NCI-H2227 (cell line): Measurements from ENCODE around the gene EMILIN1.
A peak's percentile ranks its signal among the peaks of the same experiment; 100 is the strongest.
"Not testable (repeated sequence)": the region's sequence is repeated elsewhere in the genome, so short reads cannot be mapped to it uniquely, and the experiment has no call there.

Experiments used
- DNase-seq: peaks from one replicate; lab custom pipeline; 2025; ENCODE audit not compliant: unreplicated experiment; lab: John Stamatoyannopoulos, UW

The EMILIN1 gene

DNA sequence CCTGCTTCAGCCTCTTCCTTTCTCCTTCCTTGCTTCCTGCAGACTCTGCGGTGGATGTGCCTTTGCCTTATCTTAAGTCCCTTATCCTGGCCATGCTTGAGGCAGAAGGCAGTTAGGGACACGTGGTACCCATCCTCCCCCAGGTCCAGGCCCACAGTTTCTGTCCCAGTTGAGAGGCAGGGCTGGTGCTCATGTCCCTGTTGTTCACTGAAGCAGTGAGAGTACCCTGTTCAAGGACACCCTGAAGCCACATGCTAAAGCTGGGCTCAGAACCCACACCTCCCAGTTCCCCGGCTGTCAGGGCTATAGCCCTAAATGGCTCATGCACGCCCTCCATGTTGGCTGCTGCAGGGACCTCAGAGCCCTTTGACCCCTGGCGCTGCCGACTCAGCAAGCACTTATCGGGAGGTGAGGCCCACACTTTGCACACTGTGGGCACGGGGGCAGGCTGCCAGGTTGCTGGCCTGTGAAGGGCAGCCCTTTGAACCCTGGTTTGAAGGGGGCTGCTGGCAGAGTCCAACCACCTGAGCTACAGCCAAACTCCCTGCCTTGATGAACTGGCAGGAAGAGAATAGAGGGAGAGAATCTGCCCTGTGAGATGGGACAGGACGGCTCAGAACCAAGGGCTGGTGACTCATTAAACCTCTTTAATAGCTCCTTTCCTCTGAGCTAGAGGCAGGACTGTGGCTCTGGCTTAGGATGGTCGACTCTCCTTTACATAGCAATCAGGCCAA is 14.4 kb downstream of the EMILIN1 start:
- no peak for DNase-seq

DNA sequence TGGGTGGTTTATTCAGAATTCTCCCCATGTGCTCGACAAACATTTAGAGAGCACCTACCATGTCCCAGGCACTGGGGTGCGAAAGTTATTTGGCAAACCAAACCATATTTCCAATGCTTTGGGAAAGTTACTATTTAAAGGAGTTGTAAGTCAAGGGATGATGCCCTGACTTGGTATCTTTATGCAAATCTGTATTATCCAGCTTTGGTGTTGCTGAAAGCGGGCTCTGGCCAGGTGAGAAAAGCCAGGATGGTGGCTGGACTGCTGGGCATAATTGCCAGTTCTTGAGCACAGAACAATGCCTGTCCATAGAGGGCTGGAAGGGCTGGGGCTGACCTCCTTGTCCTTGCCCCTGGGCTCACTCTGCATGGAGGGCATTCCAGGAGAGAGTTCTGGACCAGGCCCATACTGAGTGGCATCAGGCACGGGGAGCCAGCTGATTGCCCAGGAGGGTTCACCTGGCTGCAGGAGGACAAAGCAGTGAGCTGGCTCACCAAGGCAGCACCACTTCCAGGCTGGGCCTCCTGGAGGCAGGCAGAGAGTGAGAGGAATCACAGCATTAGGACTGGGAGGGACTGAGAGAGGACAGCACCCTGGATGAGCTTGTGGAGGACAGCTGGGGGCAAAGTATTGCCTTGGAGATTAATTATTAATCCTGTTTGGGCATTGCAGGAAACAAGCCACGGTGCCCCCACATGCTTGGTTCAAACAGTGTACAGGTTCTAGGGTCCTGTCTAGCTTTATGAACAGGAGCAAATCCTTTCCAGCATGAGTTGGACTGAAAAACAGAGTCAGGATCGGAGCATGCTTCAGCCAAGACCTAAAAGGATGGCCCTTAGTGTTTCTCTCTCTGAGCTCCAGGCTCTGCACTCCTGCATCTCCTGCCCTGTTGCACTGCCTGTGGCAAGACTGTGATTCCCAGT is 15.3 kb downstream of the EMILIN1 start:
- no peak for DNase-seq

DNA sequence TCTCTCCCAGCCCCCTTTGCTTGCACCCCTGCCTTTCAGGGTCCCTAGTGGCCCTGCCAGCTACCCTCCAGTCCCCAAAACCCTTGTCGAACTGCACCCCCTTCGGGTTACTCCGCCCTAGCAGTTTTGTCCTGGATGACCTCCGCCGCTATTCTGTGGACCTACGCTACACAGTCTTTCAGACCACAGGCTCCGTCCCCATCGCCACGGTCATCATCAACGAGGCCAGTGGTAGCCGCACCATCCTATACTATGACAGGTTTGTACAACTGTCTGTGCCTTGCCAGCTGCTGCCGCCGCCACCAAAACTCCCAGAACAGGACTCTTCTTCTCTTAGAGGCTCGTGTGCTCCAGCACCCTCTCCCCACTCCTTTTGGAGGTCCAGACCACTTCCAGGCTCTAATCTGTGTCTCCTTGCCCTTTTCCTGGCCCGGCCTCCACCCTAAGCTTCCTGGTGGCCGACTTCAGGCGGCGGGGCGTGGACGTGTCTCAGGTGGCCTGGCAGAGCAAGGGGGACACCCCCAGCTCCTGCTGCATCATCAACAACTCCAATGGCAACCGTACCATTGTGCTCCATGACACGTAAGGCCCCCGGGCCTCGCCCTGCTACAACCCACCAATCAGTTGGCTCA is 16.1 kb downstream of the EMILIN1 start:
- DNase-seq: no peak

DNA sequence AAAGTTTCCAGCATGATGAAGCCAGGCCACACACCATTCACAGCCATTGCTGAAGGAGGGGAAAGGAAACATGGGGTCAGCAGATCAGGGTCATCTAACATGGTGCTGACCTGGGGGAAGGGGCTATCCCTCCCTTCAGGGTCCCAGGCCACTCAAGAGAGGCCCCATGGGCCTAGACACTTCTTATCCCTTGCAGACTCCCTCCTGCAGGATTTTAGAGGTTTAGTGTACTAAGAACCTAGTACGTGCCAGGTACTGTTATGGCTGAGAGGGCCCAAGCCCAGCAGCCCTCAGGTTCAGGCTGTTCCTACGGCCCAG is 17.0 kb downstream of the EMILIN1 start:
- DNase-seq: no peak

DNA sequence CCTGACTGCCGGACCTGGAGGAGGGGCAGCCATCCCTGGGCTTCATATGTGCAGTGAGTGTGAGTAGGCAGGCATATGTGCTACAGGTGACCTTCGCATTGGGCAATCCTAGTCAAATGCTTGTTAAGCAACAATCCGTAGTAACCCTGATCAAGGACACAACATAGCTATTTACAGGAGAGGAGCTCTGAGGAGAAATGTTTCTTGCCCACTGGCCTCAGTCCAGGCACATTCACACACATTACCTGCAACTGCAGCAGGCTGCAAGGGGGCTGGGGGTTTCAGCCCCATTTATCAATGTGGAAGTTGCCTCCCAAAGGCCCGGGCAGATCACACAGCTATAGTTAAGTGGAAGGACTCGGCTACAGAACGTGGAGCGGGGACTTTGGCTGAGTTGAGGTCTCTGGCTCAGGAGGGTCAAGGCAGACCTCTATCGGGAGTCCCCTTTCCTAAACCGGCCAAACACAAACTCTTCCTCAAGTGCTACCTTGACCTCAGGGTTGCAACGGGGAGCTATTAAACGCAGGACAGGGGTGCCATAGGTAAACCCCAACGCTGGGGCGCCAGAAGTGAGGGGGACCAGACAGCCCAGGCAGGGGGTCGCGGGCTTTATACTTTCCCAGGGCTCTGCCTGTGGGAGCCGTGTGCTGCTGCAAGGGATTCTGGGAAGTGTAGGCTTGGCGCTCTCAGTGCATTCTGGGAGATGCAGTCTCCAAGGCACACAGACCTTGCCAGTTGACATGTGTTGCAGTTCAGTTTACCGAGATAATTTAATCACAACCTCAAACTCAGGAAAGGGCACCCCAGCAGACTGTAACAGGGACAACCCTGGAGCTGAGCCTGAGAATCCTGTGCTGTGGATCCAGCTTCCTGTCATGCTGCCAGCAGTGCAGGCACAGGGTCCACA is 17.6 kb downstream of the EMILIN1 start:
- peak; percentile 76 for DNase-seq

DNA sequence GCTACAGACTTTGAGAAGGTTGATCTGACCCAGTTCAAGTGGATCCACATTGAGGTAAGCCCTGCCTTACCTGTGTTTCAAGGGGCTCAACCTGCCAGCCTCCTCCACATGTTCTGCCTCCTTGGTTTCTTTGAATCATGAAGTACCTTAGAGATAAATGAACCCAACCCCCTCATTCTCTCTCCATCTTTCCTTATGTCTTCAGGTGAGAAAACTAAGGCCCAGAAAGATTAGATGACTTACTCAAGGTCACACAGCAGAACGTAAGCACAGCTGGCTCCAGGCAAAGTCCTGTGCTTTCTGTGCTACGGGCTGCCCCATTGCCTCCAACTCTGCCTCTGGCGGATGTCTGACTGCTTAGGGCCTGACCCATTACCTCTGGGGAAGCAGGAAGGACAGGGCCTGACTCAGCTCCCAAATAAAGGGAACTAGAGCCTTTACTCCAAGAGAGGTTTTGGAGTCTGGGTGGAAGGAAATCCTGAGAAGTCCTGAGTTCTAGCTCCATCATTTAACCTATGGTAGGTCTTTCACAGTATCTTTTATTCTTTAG is 18.4 kb downstream of the EMILIN1 start:
- no peak for DNase-seq

DNA sequence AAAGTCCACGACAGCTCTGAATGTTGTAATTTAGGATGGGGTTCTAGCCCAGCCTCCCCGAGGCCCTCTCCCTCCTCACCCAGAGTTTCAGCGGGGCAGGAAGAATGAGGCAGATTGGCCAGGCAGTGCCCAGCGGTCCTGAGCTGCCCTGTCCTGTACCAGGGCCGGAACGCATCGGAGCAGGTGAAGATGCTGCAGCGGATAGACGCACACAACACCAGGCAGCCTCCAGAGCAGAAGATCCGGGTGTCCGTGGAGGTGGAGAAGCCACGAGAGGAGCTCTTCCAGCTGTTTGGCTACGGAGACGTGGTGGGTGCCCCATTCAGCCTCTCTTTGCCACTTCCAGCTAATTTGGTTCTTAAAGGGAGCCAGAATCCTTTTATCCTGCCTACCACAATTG is 18.9 kb downstream of the EMILIN1 start:
- no peak for DNase-seq

DNA sequence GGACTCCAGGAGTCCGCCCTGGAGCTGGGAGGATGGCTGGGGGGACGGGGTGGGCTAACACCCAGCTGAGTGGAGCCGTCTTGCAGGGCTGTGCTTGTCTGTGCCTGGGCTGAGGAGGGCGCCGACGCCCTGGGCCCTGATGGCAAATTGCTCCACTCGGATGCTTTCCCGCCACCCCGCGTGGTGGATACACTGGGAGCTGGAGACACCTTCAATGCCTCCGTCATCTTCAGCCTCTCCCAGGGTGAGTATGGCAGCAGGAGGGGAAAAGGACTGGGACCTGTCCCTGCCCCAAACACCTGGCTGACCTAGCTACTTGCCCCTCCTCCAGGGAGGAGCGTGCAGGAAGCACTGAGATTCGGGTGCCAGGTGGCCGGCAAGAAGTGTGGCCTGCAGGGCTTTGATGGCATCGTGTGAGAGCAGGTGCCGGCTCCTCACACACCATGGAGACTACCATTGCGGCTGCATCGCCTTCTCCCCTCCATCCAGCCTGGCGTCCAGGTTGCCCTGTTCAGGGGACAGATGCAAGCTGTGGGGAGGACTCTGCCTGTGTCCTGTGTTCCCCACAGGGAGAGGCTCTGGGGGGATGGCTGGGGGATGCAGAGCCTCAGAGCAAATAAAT is 21.0 kb downstream of the EMILIN1 start:
- no peak for DNase-seq

DNA sequence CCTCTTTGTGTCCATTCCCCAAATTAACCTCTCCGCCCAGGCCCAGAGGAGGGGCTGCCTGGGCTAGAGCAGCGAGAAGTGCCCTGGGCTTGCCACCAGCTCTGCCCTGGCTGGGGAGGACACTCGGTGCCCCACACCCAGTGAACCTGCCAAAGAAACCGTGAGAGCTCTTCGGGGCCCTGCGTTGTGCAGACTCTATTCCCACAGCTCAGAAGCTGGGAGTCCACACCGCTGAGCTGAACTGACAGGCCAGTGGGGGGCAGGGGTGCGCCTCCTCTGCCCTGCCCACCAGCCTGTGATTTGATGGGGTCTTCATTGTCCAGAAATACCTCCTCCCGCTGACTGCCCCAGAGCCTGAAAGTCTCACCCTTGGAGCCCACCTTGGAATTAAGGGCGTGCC is 21.6 kb downstream of the EMILIN1 start:
- no peak for DNase-seq

DNA sequence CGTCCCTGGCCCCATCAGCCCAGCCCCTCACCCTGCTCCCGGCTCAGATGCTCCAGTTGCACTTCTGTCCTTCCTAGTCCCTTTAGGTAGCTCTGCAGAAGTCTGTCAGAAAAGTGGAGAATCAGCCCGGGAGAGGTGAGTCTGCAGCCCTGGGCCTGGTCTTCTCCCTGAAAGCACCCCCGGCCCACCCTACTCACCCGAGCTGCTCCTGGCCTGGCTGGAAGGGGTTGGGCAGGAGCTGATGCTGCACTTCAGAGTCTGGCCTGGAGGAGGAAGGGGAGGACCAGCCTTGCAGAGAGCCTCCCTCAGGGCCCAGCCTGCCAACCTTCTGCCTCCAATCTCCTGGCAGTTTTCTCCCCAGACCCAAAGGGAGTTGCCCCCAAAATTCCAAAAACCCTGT is 23.9 kb downstream of the EMILIN1 start:
- no peak for DNase-seq

DNA sequence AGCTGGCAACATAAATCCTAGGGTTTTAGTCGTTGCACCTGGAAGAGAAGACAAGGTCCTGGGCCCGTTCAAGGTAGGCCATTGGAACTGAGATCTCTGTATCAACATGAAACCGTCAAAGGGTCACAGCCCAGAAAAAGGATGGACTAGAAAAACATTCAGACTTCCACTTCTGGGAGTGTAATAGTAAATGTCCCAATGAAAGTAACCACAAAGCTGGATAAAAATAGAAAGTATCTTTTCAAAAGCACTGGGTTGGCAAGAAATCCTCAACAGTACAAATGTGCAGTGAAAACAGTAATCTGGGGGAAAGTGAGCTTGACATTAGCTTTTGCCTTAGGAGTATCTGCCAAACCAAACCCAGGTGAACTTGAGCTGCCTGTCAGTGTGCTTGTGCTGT is 27.6 kb downstream of the EMILIN1 start:
- no peak for DNase-seq

DNA sequence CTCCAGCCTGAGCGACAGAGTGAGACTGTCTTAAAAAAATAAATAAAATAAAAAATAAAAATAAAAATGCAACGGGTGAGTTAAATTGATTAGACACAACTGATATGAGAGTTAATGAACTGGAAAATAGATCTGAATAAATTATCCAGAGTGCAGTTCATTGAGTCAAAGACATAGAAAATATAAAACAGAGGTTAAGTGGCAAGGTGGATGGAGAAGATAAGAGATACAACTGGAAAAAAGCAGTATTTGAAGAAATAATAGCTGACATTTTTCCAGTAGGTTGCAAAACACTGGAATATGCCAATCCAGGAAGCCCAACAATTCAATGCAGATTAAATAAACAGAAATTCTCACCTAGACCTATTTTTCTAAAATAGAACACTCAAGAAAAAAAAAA is 29.8 kb downstream of the EMILIN1 start:
- DNase-seq: no peak

DNA sequence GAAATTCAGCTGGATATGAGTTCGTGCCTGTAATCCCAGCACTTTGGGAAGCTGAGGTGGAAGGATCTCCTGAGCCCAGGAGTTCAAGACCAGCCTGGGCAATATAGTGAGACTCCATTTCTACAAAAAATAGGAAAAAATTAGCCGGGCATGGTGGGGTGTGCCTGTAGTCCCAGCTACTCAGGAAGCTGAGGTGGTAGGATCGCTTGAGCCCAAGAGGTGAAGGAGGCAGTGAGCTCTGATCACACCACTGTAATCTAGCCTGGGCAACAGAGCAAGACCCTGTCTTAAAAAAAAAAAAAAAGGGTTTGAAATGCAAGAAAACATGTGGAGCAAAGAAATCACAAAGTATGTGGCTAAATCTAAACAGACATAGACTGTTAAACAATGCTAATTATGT is 30.7 kb downstream of the EMILIN1 start:
- DNase-seq: no peak

DNA sequence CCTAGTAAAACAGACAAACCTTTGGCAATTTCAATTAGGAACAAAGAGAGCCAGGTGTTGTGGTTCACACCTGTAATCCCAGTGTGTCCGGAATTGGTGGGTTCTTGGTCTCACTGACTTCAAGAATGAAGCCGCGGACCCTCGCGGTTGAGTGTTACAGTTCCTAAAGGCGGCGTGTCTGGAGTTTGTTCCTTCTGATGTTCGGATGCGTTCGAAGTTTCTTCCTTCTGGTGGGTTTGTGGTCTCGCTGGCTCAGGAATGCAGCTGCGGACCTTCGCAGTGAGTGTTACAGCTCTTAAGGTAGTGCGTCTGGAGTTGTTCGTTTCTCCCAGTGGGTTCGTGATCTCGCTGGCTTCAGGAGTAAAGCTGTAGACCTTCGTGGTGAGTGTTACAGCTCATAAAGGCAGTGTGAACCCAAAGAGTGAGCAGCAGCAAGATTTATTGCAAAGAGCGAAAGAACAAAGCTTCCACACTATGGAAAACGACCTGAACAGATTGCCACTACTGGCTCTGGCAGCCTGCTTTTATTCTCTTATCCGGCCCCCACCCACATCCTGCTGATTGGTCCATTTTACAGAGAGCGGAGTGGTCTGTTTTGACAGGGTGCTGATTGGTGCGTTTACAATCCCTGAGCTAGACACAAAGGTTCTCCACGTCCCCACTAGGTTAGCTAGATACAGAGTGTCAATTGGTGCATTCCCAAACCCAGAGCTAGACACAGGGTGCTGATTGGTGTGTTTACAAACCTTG is 32.4 kb downstream of the EMILIN1 start:
- DNase-seq: not testable (repeated sequence)

DNA sequence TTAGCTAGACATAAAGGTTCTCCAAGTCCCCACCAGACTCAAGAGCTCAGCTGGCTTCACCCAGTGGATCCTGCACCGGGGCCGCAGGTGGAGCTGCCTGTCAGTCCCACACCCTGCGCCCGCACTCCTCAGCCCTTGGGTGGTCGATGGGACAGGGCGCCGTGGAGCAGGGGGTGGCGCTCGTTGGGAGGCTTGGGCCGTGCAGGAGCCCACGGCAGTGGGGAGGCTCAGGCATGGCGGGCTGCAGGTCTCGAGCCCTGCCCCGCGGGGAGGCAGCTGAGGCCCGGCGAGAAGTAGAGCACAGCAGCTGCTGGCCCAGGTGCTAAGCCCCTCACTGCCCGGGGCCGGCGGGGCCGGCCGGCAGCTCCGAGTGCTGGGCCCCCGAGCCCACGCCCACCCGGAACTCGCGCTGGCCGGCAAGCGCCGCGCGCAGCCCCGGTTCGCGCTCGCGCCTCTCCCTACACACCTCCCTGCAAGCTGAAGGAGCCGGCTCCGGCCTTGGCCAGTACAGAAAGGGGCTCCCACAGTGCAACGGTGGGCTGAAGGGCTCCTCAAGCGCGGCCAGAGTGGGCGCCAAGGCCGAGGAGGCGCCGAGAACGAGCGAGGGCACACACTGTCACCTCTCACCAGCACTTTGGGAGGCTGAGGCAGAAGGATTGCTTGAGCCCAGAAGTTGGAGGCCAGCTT is 33.1 kb downstream of the EMILIN1 start:
- not testable (repeated sequence) for DNase-seq

DNA sequence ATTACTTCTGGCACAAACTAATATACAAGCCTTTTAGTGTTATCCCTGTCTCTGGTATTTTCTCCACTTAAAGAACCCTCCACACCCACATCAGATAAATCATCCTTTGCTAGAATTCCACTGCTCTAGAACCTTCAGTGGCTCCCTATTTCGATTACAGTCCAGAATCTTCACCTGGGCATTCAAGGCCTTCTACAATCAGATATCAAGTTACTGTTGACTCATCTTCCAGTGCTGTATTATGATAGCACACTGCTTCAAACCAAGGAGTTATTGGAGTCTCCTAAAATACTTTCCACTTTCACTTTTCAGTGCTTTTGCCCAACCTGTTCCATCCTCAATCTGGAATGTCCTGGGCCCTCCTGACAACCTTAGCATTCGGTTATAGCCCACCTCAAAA is 37.1 kb downstream of the EMILIN1 start:
- DNase-seq: no peak

DNA sequence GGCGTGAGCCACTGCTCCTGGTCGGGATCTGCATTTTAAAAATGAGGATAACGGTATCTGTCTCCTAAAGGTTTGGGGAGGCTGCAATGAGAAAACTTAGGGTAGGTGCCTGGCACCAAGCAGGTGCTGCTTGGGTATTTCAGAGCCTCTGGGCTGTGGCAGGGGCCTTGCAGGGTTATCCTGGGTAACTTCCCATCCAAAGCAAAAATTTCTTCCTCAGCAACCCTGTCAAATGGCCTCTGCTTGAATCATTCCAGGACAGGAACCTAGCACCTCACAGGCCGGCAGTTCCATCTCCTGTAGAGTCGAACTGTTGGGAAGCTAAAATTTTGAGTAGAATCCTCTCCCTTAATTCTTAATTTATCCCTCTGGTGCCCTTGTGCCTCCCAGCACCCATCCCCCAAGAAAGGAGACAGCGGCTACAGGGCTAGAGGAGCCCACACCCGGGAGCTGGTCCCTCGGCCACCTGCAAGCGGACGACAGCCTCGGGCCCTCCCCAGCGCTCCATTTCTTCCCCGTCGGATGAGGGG is 39.6 kb downstream of the EMILIN1 start:
- no peak for DNase-seq

DNA sequence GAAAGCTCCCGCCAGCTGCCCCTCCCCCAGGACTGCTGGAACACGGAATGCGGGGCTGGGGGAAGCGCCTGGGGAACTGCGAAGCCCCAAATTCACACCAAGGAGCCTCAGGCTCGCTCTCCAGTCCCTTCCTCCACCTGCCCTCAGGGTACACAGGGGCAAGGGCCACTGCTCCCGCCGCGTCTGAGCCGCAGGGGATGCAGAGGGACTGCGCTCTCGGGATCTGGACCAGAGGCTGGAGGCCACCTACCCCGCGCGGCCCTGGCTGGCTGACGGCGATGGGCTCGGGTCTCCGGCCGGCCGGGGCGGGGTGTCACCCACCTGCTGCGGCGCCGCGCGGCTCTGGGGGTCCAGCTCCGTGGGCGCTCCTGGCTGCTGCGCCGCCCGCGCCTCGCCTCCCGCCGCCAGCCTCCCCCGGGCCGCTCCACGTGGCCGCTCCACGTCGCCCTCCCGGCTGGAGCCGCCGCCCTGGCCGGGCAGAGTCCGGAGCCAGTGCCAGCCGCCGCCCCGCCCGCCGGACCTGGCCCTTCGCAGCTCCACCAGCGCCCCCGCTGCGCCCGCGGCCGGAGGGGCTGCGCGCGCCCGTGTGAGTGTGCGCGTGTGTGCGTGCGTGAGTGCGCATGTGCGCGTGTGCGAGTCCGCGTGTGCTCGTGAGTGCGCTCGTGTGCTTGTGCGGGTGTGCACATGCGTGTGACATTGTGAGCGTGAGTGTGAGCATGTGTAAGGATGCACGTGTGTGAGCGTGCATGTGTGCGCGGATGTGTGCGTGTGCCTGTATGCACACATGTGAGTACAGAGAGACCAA is 40.3 kb downstream of the EMILIN1 start, which contains the start of gene CGREF1:
TSS of gene CGREF1 (minus strand) at position 604 of the 805 bp plus-strand sequence. CDS start 14,762 bp downstream, outside the sequence.
- peak; percentile 63 for DNase-seq
